HepG2 (cell line): ENCODE measurements around the gene KRTAP12-3. TPM values are rescaled to one million over a fixed set of nuclear protein-coding genes. Genes with fewer than 3 reads are reported as not detected.

Experiments used
- ATAC-seq: fragments of 200-7000 bp; cut with Tn5 transposase; 3 replicates; pipeline ENCODE4 v1.9.1; 2020; ENCODE audit warnings: mild to moderate bottlenecking, moderate library complexity
- BruUV-seq: library from RNA; stranded (reverse); fragments of 400-500 nt; replicated peaks from 2 replicates; lab custom pipeline; 2021; lab: Mats Ljungman, UMichigan
- CTCF ChIA-PET: fragments of 300-600 bp; formaldehyde crosslinking; extraction: SDS; loops from one replicate; lab custom pipeline; 2021; ENCODE audit warnings: low total read pairs, inconsistent platforms, low intra/inter-chr PET ratio; lab: Yijun Ruan, JAX
- POLR2A ChIA-PET: fragments of 350-600 bp; sonication (Branson Sonifier 250); formaldehyde crosslinking; loops from one replicate; lab custom pipeline; 2020; ENCODE audit warnings: antibody characterized with exemption, inconsistent platforms; lab: Yijun Ruan, JAX
- DNase-seq: peaks from one replicate; pipeline ENCODE4 v3.0.0-alpha.2; 2015; ENCODE audit warnings: low spot score
- FAIRE-seq: peaks from 3 replicates; lab custom pipeline; 2011; peaks lifted over from hg19 to GRCh38; lab: Jason Lieb, UNC
- H2AFZ ChIP-seq: one replicate; pipeline ENCODE4 v1.6.1; 2011; ENCODE audit warnings: low read length, inconsistent platforms
- H3K27ac ChIP-seq: fragments of 300-600 bp; 3 replicates; pipeline ENCODE4 v1.8.0; 2011; ENCODE audit warnings: mixed run types, mild to moderate bottlenecking, mixed read lengths, low read length, inconsistent platforms; ENCODE audit not compliant: insufficient read depth; ENCODE audit errors: extremely low read length
- H3K27me3 ChIP-seq, 2 experiments: fragments of 200-600 bp in 1 of 2; 2 replicates in 1 of 2; 3 replicates in 1 of 2; pipeline versions ENCODE4 v1.6.0 to v1.8.0; 2011; ENCODE audit warnings: low read length in 2 of 2, mild to moderate bottlenecking in 2 of 2, moderate library complexity in 2 of 2, inconsistent platforms in 1 of 2; ENCODE audit not compliant: insufficient read depth in 2 of 2, control insufficient read depth in 1 of 2
- H3K36me3 ChIP-seq, 2 experiments: fragments of 200-600 bp in 1 of 2; replicated peaks in 1 of 2; 2 replicates in 1 of 2; 3 replicates in 1 of 2; pipeline versions ENCODE4 v1.5.1 to v1.8.0; 2011; ENCODE audit warnings: low read length in 2 of 2, inconsistent platforms in 1 of 2; ENCODE audit not compliant: insufficient read depth in 2 of 2, control insufficient read depth in 1 of 2
- H3K4me1 ChIP-seq: 2 replicates; pipeline ENCODE4 v1.5.1; 2012; ENCODE audit warnings: low read length, inconsistent platforms; ENCODE audit not compliant: insufficient read depth
- H3K4me2 ChIP-seq: 2 replicates; pipeline ENCODE4 v1.6.0; 2011; ENCODE audit warnings: low read depth, low read length, inconsistent platforms
- H3K4me3 ChIP-seq, 3 experiments: fragments of 200-600 bp in 1 of 3; sonication (generic), shearing (Covaris generic) in 1 of 3; replicated peaks in 1 of 3; 2 replicates each; pipeline ENCODE4 v1.5.1; 2011 to 2016; ENCODE audit warnings: low read length in 3 of 3, inconsistent platforms in 2 of 3, low read depth in 2 of 3, mild to moderate bottlenecking in 2 of 3, control low read depth in 1 of 3, mixed read lengths in 1 of 3; ENCODE audit not compliant: insufficient read depth in 1 of 3
- H3K79me2 ChIP-seq: one replicate; pipeline ENCODE4 v1.6.1; 2011; ENCODE audit warnings: low read length, inconsistent platforms; ENCODE audit not compliant: insufficient read depth
- H3K9ac ChIP-seq: 2 replicates; pipeline ENCODE4 v1.6.0; 2011; ENCODE audit warnings: mild to moderate bottlenecking, low read depth, low read length, inconsistent platforms; ENCODE audit not compliant: insufficient read depth
- H3K9me3 ChIP-seq: 2 replicates; pipeline ENCODE4 v1.5.1; 2012; ENCODE audit warnings: mild to moderate bottlenecking, low read length
- H4K20me1 ChIP-seq: 2 replicates; pipeline ENCODE4 v1.6.0; 2011; ENCODE audit warnings: inconsistent platforms, mild to moderate bottlenecking, low read length, moderate library complexity; ENCODE audit not compliant: insufficient read depth
- DNMT3B ChIP-seq: conservative IDR thresholded peaks from 2 replicates; pipeline ENCODE4 v1.6.1; 2016; ENCODE audit warnings: missing biosample characterization, control low read depth
- ELK4 ChIP-seq: sonication (generic); formaldehyde crosslinking; IDR thresholded peaks from 2 replicates; pipeline ENCODE4 v1.9.0; 2021; ENCODE audit warnings: missing genetic modification reagents, borderline replicate concordance
- EZH2 ChIP-seq: conservative IDR thresholded peaks from 2 replicates; pipeline ENCODE4 v1.6.1; 2012; ENCODE audit warnings: mild to moderate bottlenecking, low read depth, low read length, moderate library complexity
- HIC2 ChIP-seq: sonication (generic); formaldehyde crosslinking; IDR thresholded peaks from 2 replicates; pipeline ENCODE4 v1.9.0; 2022; ENCODE audit warnings: low read depth, missing genetic modification reagents
- HOXA9 ChIP-seq: sonication (generic); formaldehyde crosslinking; IDR thresholded peaks from 2 replicates; pipeline ENCODE4 v1.8.1; 2022; ENCODE audit warnings: missing genetic modification reagents, mild to moderate bottlenecking, moderate library complexity, borderline replicate concordance
- POLR2AphosphoS2 ChIP-seq: IDR thresholded peaks from 2 replicates; pipeline ENCODE4 v1.6.1; 2011; ENCODE audit warnings: low read depth, low read length, improper control_type of control experiment
- SAP130 ChIP-seq: IDR thresholded peaks from 2 replicates; pipeline ENCODE4 v1.6.1; 2016; ENCODE audit warnings: low read depth
- ZNF17 ChIP-seq: sonication (generic); formaldehyde crosslinking; IDR thresholded peaks from 2 replicates; pipeline ENCODE4 v1.5.0; 2020; ENCODE audit warnings: mild to moderate bottlenecking, missing genetic modification reagents
- ZNF558 ChIP-seq: sonication (generic); formaldehyde crosslinking; IDR thresholded peaks from 2 replicates; pipeline ENCODE4 v1.9.0; 2022; ENCODE audit warnings: mild to moderate bottlenecking, missing genetic modification reagents, borderline replicate concordance
- ZNF691 ChIP-seq: sonication (generic); formaldehyde crosslinking; IDR thresholded peaks from 2 replicates; pipeline ENCODE4 v1.4.0; 2020; ENCODE audit warnings: missing genetic modification reagents, low read depth, mild to moderate bottlenecking, borderline replicate concordance
- ZSCAN12 ChIP-seq: sonication (generic); formaldehyde crosslinking; IDR thresholded peaks from 2 replicates; pipeline ENCODE4 v1.9.0; 2021; ENCODE audit warnings: mild to moderate bottlenecking, missing genetic modification reagents
- WGBS: methylation state at CpG from one replicate; pipeline ENCODE4 v1.1.6; 2017; ENCODE audit warnings: low lambda C conversion rate; 5-methylcytosine and 5-hydroxymethylcytosine counted together
- in situ Hi-C: cut with HindIII; loops from 2 replicates; pipeline ENCODE4 v1.10.0; 2017; ENCODE audit warnings: low pct_unique_long_range_greater_than_20kb; ENCODE audit not compliant: extremely low pct_ligation_motif_present
- intact Hi-C: fragments of 100-400 bp; cut with micrococcal nuclease; formaldehyde crosslinking; loops from one replicate; pipeline ENCODE4 v1.10.0; 2022; ENCODE audit not compliant: unreplicated experiment
- polyA plus RNA-seq, 8 experiments: library from polyadenylated mRNA; depleted of rRNA in 3 of 8; stranded (reverse) in 7 of 8; unstranded in 1 of 8; fragments of >200 nt; fragmentation: Illumina TruSeq in 4 of 8; extraction: Trizol in 4 of 8; gene quantifications; 2 replicates each; pipeline versions ENCODE4 v1.2.1 to v1.2.3, GENCODE V29; 2011 to 2016; ENCODE audit warnings: low read depth in 4 of 8, missing spikeins in 1 of 8, mixed read lengths in 1 of 8; ENCODE audit not compliant: insufficient read depth in 1 of 8
- total RNA-seq, 5 experiments: library from RNA; depleted of rRNA; stranded (reverse); fragments of >200 nt; fragmentation: Illumina TruSeq; extraction: Trizol; gene quantifications; 2 replicates each; pipeline ENCODE4 v1.2.3, GENCODE V29; 2016; ENCODE audit warnings: low read depth in 1 of 5

KRTAP12-3 gene
- total and polyA plus RNA-seq, 2 of the 13 experiments (the other 11 are each of a cell fraction or from before 2014, with no cell fraction given), result not detected

GRCh38 chr21:44639331-44639655 lies 18.4 kb upstream of the KRTAP12-3 start:
- no TSS peak for BruUV-seq
- in situ Hi-C loops (no loop called here), intact Hi-C loops (loop anchor here (10.0 kb wide), 1 partner anchor 56 kb away; the partner anchor contains the start of gene KRTAP10-12)
- Histone ChIP-seq H3K4me3 (no peak overlapping the region), H3K9ac (no peak overlapping the region), H2AFZ (no peak overlapping the region), H4K20me1 (no peaks in the 10 kb centered on the region), H3K36me3 (no peaks in the 10 kb centered on the region), H3K4me1 (no peaks in the 10 kb centered on the region), H3K9me3 (peaks cover 10% of the 10 kb centered on the region), H3K79me2 (no peaks in the 10 kb centered on the region), H3K4me2 (no peak overlapping the region), H3K27me3 (peaks cover 1 to 6% of the 10 kb centered on the region in 2 experiments; a peak in 2 of 5 replicates), H3K27ac (no peak overlapping the region)
- FAIRE-seq (no peak), ATAC-seq (no peak), DNase-seq (no peak)
- no peak for TF ChIP-seq ZNF17 (CRISPR knock-in tag)
- TF ChIP-seq POLR2AphosphoS2, result no peak
- TF ChIP-seq ZSCAN12 (CRISPR knock-in tag), result no peak
- TF ChIP-seq DNMT3B (CRISPR knock-in tag), result no peak
- no peak for TF ChIP-seq ZNF691
- TF ChIP-seq SAP130, result no peak
- no peak for TF ChIP-seq HOXA9 (CRISPR knock-in tag)
- no peak for TF ChIP-seq ZNF558 (CRISPR knock-in tag)
- TF ChIP-seq ELK4, result no peak
- no peak for TF ChIP-seq HIC2 (CRISPR knock-in tag)
- no peak for TF ChIP-seq EZH2
- ChIA-PET POLR2A (no interaction called here), CTCF (no interaction called here)
- WGBS, result 45% methylated on average over 7 of the region's 12 CpGs
